Measurements from ENCODE around the gene OR56B4.

OR56B4 gene

GRCh38 chr11:6152126-6152525 is 44.6 kb downstream of the OR56B4 start:
- DNase-seq: no peak

- DNase-seq: no peak
Observed at GRCh38 chr11:6156628-6157359, 49.3 kb downstream of the OR56B4 start.

Data from NCI-H1417 (cell line).